H1 (cell line): ENCODE data around the gene ANKRD40CL. TPM values are rescaled to one million over a fixed set of nuclear protein-coding genes. Genes with fewer than 3 reads are reported as not detected.

ENCODE experiments used
- CHD7 ChIP-seq: fragments of 300-600 bp; sonication (generic); IDR thresholded peaks from 2 replicates; pipeline ENCODE4 v1.7.1; 2012; ENCODE audit warnings: low read length, moderate library complexity, mild to moderate bottlenecking, inconsistent platforms; ENCODE audit not compliant: insufficient replicate concordance
- KDM4A ChIP-seq: IDR thresholded peaks from one replicate; pipeline ENCODE4 v1.7.1; 2012; ENCODE audit warnings: low read depth, mild to moderate bottlenecking, moderate library complexity, low read length, inconsistent platforms; ENCODE audit not compliant: severe bottlenecking
- polyA plus RNA-seq, 7 experiments: library from polyadenylated mRNA; depleted of rRNA in 3 of 7; stranded (reverse) in 5 of 7; unstranded in 2 of 7; fragments of >200 nt in 5 of 7; fragments of 200-250 nt in 2 of 7; gene quantifications; 1 replicate in 5 of 7; 2 replicates in 1 of 7; 4 replicates in 1 of 7; pipeline versions ENCODE4 v1.2.1 to v1.2.3, GENCODE V29; 2011 to 2013; ENCODE audit warnings: missing spikeins in 2 of 7, mixed read lengths in 2 of 7
- total RNA-seq: library from RNA; stranded (reverse); fragmentation: NEBNext Ultra II Directional; extraction: Animal tissue kit (Norgen Biotek cat#: 25700); gene quantifications from 2 replicates; pipeline ENCODE4 v1.2.1, GENCODE V29; 2021

The ANKRD40CL gene
- total and polyA plus RNA-seq, 2 of the 8 experiments (the other 6 are each of a cell fraction or from before 2014, with no cell fraction given): not detected

- no peak for TF ChIP-seq CHD7
- no peak for TF ChIP-seq KDM4A
Observed at GRCh38 chr17:50764734-50765149, 2.6 kb downstream of the ANKRD40CL start (continued).
